MCF 10A (cell line): ENCODE results near the gene PORCN. TPM values are rescaled to one million over a fixed set of nuclear protein-coding genes. Genes with fewer than 3 reads are reported as not detected.

Source experiments
- BruUV-seq: library from RNA; stranded (reverse); fragments of 400-500 nt; replicated peaks from 2 replicates; lab custom pipeline; 2021; lab: Mats Ljungman, UMichigan
- CTCF ChIA-PET: fragments of 300-600 bp; sonication (Branson Sonifier 250); formaldehyde crosslinking; extraction: SDS; loops from one replicate; lab custom pipeline; 2021; ENCODE audit warnings: antibody characterized with exemption, inconsistent platforms; lab: Yijun Ruan, JAX
- POLR2A ChIA-PET: fragments of 300-600, 350-650 bp; sonication (Branson Sonifier 250); formaldehyde crosslinking; extraction: SDS; loops from one replicate; lab custom pipeline; 2020; ENCODE audit warnings: antibody characterized with exemption, inconsistent platforms; lab: Yijun Ruan, JAX
- DNase-seq: peaks from one replicate; pipeline ENCODE4 v3.0.0-alpha.2; 2018; ENCODE audit not compliant: unreplicated experiment
- H3K27ac Mint-ChIP-seq: one replicate; pipeline ENCODE4 v1.8.0; 2022; ENCODE audit warnings: mild to moderate bottlenecking, low read depth, mixed read lengths; ENCODE audit not compliant: unreplicated experiment
- H3K27me3 Mint-ChIP-seq: one replicate; pipeline ENCODE4 v1.8.0; 2022; ENCODE audit warnings: mixed read lengths; ENCODE audit not compliant: insufficient read depth, unreplicated experiment
- H3K36me3 Mint-ChIP-seq: one replicate; pipeline ENCODE4 v1.8.0; 2022; ENCODE audit warnings: mild to moderate bottlenecking, moderate library complexity, mixed read lengths; ENCODE audit not compliant: insufficient read depth, unreplicated experiment
- H3K4me1 Mint-ChIP-seq: one replicate; pipeline ENCODE4 v1.8.0; 2022; ENCODE audit warnings: mixed read lengths; ENCODE audit not compliant: insufficient read depth, unreplicated experiment
- H3K4me3 Mint-ChIP-seq: one replicate; pipeline ENCODE4 v1.8.0; 2022; ENCODE audit warnings: mild to moderate bottlenecking, moderate library complexity, mixed read lengths; ENCODE audit not compliant: unreplicated experiment
- H3K9me3 Mint-ChIP-seq: one replicate; pipeline ENCODE4 v1.8.0; 2022; ENCODE audit warnings: mixed read lengths; ENCODE audit not compliant: unreplicated experiment
- intact Hi-C: fragments of 100-400 bp; cut with micrococcal nuclease; formaldehyde crosslinking; loops from 2 replicates; pipeline ENCODE4 v1.14.1; 2022
- total RNA-seq: library from RNA; stranded (reverse); gene quantifications from 2 replicates; pipeline ENCODE4 v1.2.3, GENCODE V29; 2022
- TF ChIP-seq, protein P1 (sequence below): fragments of 200-600 bp; IDR thresholded peaks from one replicate; pipeline ENCODE4 v1.8.0; 2022; ENCODE audit warnings: antibody characterized with exemption, mild to moderate bottlenecking; ENCODE audit not compliant: unreplicated experiment

PORCN gene
- total RNA-seq, 1 experiment from 2014 or later: 29.2 TPM

- TF ChIP-seq, protein P1, sequence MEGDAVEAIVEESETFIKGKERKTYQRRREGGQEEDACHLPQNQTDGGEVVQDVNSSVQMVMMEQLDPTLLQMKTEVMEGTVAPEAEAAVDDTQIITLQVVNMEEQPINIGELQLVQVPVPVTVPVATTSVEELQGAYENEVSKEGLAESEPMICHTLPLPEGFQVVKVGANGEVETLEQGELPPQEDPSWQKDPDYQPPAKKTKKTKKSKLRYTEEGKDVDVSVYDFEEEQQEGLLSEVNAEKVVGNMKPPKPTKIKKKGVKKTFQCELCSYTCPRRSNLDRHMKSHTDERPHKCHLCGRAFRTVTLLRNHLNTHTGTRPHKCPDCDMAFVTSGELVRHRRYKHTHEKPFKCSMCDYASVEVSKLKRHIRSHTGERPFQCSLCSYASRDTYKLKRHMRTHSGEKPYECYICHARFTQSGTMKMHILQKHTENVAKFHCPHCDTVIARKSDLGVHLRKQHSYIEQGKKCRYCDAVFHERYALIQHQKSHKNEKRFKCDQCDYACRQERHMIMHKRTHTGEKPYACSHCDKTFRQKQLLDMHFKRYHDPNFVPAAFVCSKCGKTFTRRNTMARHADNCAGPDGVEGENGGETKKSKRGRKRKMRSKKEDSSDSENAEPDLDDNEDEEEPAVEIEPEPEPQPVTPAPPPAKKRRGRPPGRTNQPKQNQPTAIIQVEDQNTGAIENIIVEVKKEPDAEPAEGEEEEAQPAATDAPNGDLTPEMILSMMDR: no peak
- CTCF ChIA-PET: interaction anchor here (0.5 to 0.6 kb wide), 2 partner anchors 24 to 604 kb away, joined by 3 read pairs; no protein-coding TSS in a partner anchor
- Mint-ChIP-seq H3K4me1 (peaks cover 12% of the 10 kb centered on the region), H3K9me3 (peaks cover 37% of the 10 kb centered on the region), H3K27me3 (no peaks in the 10 kb centered on the region), H3K27ac (peak overlapping the region; percentile 57), H3K36me3 (peaks cover 7% of the 10 kb centered on the region), H3K4me3 (no peak overlapping the region)
- BruUV-seq: no TSS peak
- DNase-seq: peak; percentile 63
- POLR2A ChIA-PET: interaction anchor here (0.6 to 1.7 kb wide), 4 partner anchors 12 to 288 kb away, joined by 3 to 6 read pairs (median 4); no protein-coding TSS in a partner anchor
- intact Hi-C loops: no loop called here
Observed at GRCh38 chrX:48461830-48462229, 47.0 kb upstream of the PORCN start.

DNA sequence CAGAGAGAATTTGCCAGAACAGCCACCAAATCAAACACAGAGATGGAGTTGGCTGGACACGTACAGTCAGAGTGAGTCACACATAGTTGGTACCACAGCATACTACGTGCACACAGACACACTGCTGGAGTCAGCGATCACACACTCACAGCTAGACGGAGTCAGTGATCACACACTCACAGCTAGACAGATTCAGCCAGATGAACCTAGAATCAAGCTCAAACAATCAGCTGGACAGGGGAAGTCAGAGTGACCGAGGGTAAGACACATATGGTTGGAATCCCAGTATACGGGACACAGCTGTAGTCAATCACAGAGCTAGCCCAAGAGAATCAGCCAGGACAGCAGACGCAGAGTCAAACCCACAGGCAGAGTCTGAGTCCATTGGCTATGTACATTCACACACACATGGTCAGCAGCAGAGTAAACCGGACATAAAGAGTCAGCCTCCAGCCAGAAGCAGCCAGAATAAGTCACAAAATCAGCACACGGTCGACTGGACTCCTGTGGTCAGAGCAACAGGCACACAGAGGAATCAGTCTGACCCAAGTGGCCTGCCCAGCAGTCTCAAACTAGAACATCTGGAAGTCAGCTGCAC, 43.4 kb upstream of the PORCN start:
- Mint-ChIP-seq H3K27me3 (no peaks in the 10 kb centered on the region), H3K27ac (no peak overlapping the region), H3K9me3 (peaks cover 27% of the 10 kb centered on the region), H3K36me3 (peaks cover 7% of the 10 kb centered on the region), H3K4me3 (no peak overlapping the region), H3K4me1 (peaks cover 12% of the 10 kb centered on the region)
- POLR2A ChIA-PET: interaction anchor here (0.6 to 1.7 kb wide), 2 partner anchors 9 to 17 kb away, joined by 3 to 4 read pairs; no protein-coding TSS in a partner anchor
- intact Hi-C loops: no loop called here
- TF ChIP-seq, protein P1: no peak
- CTCF ChIA-PET: interaction anchor here (0.7 to 1.8 kb wide), 4 partner anchors 9 to 13 kb away, joined by 3 to 8 read pairs (median 3); no protein-coding TSS in a partner anchor
- no TSS peak for BruUV-seq
- DNase-seq: peak; percentile 30

DNA sequence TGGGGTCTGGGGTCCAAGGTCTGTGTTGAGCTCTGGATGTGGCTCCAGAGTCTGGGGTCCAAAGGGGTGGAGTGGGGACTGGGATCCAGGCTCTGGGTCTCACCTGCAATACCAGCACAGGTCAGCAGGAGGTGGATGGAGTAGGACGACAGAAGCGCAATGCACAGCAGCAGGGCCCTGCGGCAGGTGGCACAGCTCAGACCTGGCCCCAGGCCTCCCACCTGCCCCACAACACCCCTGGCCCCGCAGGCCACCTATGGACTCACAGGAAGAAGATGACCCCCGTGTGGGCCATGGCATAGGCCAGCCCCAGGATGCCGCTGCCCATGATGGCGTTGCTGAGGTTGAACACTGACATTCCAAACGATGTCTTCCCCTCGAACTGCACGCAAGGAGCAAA, 42.1 kb upstream of the PORCN start:
- Mint-ChIP-seq H3K27ac (no peak overlapping the region), H3K4me1 (peaks cover 16% of the 10 kb centered on the region), H3K4me3 (no peak overlapping the region), H3K27me3 (no peaks in the 10 kb centered on the region), H3K36me3 (peaks cover 7% of the 10 kb centered on the region), H3K9me3 (peaks cover 17% of the 10 kb centered on the region)
- ChIA-PET CTCF (interaction anchor here (0.6 kb wide), 1 partner anchor 255 kb away, joined by 3 read pairs; no protein-coding TSS in a partner anchor), POLR2A (interaction anchor here (0.7 kb wide), 1 partner anchor 722 kb away, joined by 3 read pairs; no protein-coding TSS in a partner anchor)
- TF ChIP-seq, protein P1: peak; percentile 21
- intact Hi-C loops: no loop called here
- no TSS peak for BruUV-seq
- DNase-seq: no peak

DNA sequence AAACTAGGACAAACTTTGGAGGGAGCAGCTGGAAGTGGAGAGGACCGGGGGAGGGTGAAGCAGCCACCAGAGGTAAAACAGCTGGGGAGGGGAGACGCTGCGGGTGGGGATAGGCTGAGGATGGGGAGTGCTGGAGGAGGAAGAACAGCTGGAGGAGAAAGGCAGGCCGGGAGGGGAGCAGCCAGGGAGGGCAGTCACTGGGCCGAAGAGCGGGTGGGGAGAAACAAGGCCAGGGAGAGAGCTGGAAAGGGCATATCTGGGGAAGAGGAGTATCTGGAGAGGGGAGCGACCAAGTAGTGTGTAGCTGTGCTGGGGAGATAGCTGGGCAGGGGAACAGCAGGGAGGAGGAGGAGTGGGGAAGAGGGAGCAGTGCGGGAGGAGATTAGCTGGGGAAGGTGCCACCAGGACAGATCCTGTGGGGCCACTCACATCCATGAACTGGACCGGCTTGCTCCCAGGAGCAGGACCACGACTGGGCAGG, 41.5 kb upstream of the PORCN start:
- intact Hi-C loops: no loop called here
- Mint-ChIP-seq H3K9me3 (peaks cover 17% of the 10 kb centered on the region), H3K36me3 (peaks cover 7% of the 10 kb centered on the region), H3K4me3 (no peak overlapping the region), H3K27ac (no peak overlapping the region), H3K27me3 (no peaks in the 10 kb centered on the region), H3K4me1 (peaks cover 16% of the 10 kb centered on the region)
- ChIA-PET POLR2A (interaction anchor here (0.7 kb wide), 1 partner anchor 721 kb away, joined by 3 read pairs; no protein-coding TSS in a partner anchor), CTCF (interaction anchor here (0.6 to 1.1 kb wide), 3 partner anchors 9 to 302 kb away, joined by 3 to 4 read pairs (median 3); partner anchors contain the start of gene FTSJ1)
- TF ChIP-seq, protein P1: no peak
- DNase-seq: no peak
- BruUV-seq: no TSS peak
